ENCODE measurements around the gene MCM9. TPM values are rescaled to one million over a fixed set of nuclear protein-coding genes. Genes with fewer than 3 reads are reported as not detected.
A peak's percentile ranks its signal among the peaks of the same experiment; 100 is the strongest.
"Not testable (repeated sequence)": the region's sequence is repeated elsewhere in the genome, so short reads cannot be mapped to it uniquely, and the experiment has no call there.

The MCM9 gene
- total RNA-seq, 1 experiment from 2014 or later = 18.1 TPM

GRCh38 chr6:118775381-118775780 is 159.6 kb downstream of the MCM9 start:
- no peaks in the 10 kb centered on the region for H3K9me3 ChIP-seq (replicated peaks)
- no peak overlapping the region for H3K4me3 ChIP-seq
- no peak overlapping the region for H3K27ac ChIP-seq
- peak; percentile 34 to 66 for DNase-seq
- no peaks in the 10 kb centered on the region for H3K27me3 ChIP-seq
- H3K4me1 ChIP-seq = peaks cover 5% of the 10 kb centered on the region; the same call in 1 of the 2 replicates
- H3K36me3 ChIP-seq = no peaks in the 10 kb centered on the region

- no peaks in the 10 kb centered on the region for H3K9me3 ChIP-seq (replicated peaks)
- no peak overlapping the region for H3K4me3 ChIP-seq
- no peaks in the 10 kb centered on the region for H3K36me3 ChIP-seq
- no peaks in the 10 kb centered on the region for H3K27me3 ChIP-seq
- peaks cover 5% of the 10 kb centered on the region; the same call in 1 of the 2 replicates for H3K4me1 ChIP-seq
- no peak overlapping the region for H3K27ac ChIP-seq
- no peak for DNase-seq
Measured at GRCh38 chr6:118774581-118774980, 160.4 kb downstream of the MCM9 start.

- H3K4me1 ChIP-seq = peaks cover 5% of the 10 kb centered on the region
- H3K9me3 ChIP-seq (replicated peaks) = no peaks in the 10 kb centered on the region
- H3K27me3 ChIP-seq = no peaks in the 10 kb centered on the region
- H3K36me3 ChIP-seq = no peaks in the 10 kb centered on the region
- no peak overlapping the region for H3K27ac ChIP-seq
- H3K4me3 ChIP-seq = no peak overlapping the region
- no peak for DNase-seq
Measured at GRCh38 chr6:118772886-118773285, 162.1 kb downstream of the MCM9 start.

GRCh38 chr6:118771253-118771652 is 163.7 kb downstream of the MCM9 start:
- Histone ChIP-seq H3K4me1 (peaks cover 5% of the 10 kb centered on the region), H3K36me3 (no peaks in the 10 kb centered on the region), H3K27me3 (no peaks in the 10 kb centered on the region), H3K9me3 (replicated peaks) (no peaks in the 10 kb centered on the region), H3K27ac (no peak overlapping the region), H3K4me3 (no peak overlapping the region)
- no peak for DNase-seq

GRCh38 chr6:118770835-118771234 is 164.1 kb downstream of the MCM9 start:
- H3K36me3 ChIP-seq = no peaks in the 10 kb centered on the region
- H3K4me1 ChIP-seq = peaks cover 5% of the 10 kb centered on the region
- DNase-seq = no peak
- no peak overlapping the region for H3K4me3 ChIP-seq
- H3K27me3 ChIP-seq = no peaks in the 10 kb centered on the region
- no peaks in the 10 kb centered on the region for H3K9me3 ChIP-seq (replicated peaks)
- no peak overlapping the region for H3K27ac ChIP-seq

- peaks cover 1% of the 10 kb centered on the region for H3K4me1 ChIP-seq
- no peak overlapping the region for H3K4me3 ChIP-seq
- DNase-seq = no peak
- no peaks in the 10 kb centered on the region for H3K9me3 ChIP-seq (replicated peaks)
- no peaks in the 10 kb centered on the region for H3K27me3 ChIP-seq
- no peak overlapping the region for H3K27ac ChIP-seq
- no peaks in the 10 kb centered on the region for H3K36me3 ChIP-seq
Measured at GRCh38 chr6:118770112-118770788, 164.7 kb downstream of the MCM9 start.

- H3K4me1 ChIP-seq = no peaks in the 10 kb centered on the region; the same call in 1 of the 2 replicates
- no peak overlapping the region for H3K4me3 ChIP-seq
- H3K9me3 ChIP-seq (replicated peaks) = no peaks in the 10 kb centered on the region
- H3K36me3 ChIP-seq = no peaks in the 10 kb centered on the region
- no peak for DNase-seq
- H3K27me3 ChIP-seq = no peaks in the 10 kb centered on the region
- no peak overlapping the region for H3K27ac ChIP-seq
Measured at GRCh38 chr6:118768904-118769325, 166.0 kb downstream of the MCM9 start.

- no peak overlapping the region for H3K27ac ChIP-seq
- no peak for DNase-seq
- H3K4me1 ChIP-seq = no peaks in the 10 kb centered on the region; the same call in 1 of the 2 replicates
- no peaks in the 10 kb centered on the region for H3K36me3 ChIP-seq
- H3K27me3 ChIP-seq = no peaks in the 10 kb centered on the region
- no peak overlapping the region for H3K4me3 ChIP-seq
- H3K9me3 ChIP-seq (replicated peaks) = no peaks in the 10 kb centered on the region
Measured at GRCh38 chr6:118768441-118768840, 166.5 kb downstream of the MCM9 start.

- DNase-seq; H3K9me3 ChIP-seq (replicated peaks); H3K36me3 ChIP-seq; H3K4me1 ChIP-seq; H3K27me3 ChIP-seq; H3K4me3 ChIP-seq; H3K27ac ChIP-seq: not testable (repeated sequence)
Measured at GRCh38 chr6:118765316-118765715, 169.6 kb downstream of the MCM9 start.

GRCh38 chr6:118764766-118765165 is 170.2 kb downstream of the MCM9 start:
- H3K36me3 ChIP-seq = no peaks in the 10 kb centered on the region
- no peak overlapping the region for H3K4me3 ChIP-seq
- H3K9me3 ChIP-seq (replicated peaks) = no peaks in the 10 kb centered on the region
- H3K27ac ChIP-seq = no peak overlapping the region
- H3K4me1 ChIP-seq = no peaks in the 10 kb centered on the region; the same call in 1 of the 2 replicates
- H3K27me3 ChIP-seq = no peaks in the 10 kb centered on the region
- no peak for DNase-seq

Other genes with a start within 250 kb of the MCM9 start
- gene ASF1A, start 41.0 kb downstream of the MCM9 start, total RNA-seq (2014; rRNA removed; shearing (Covaris generic)) = 27.4 and 29.7 TPM in 2 replicates
- gene FAM184A, start 143.5 kb upstream of the MCM9 start, total RNA-seq (2014; rRNA removed; shearing (Covaris generic)) = 8.9 and 11.3 TPM in 2 replicates

All from SJCRH30 (cell line).